A673 (cell line): Measurements from ENCODE around the gene CCDC88C. TPM values are rescaled to one million over a fixed set of nuclear protein-coding genes. Genes with fewer than 3 reads are reported as not detected.

Experiments
- BruUV-seq: library from RNA; stranded (reverse); fragments of 400-500 nt; replicated peaks from 2 replicates; lab custom pipeline; 2021; lab: Mats Ljungman, UMichigan
- CTCF ChIA-PET: fragments of 300-600 bp; sonication (Branson Sonifier 250); formaldehyde crosslinking; loops from one replicate; lab custom pipeline; 2022; ENCODE audit warnings: antibody characterized with exemption; lab: Charles Lee
- POLR2A ChIA-PET: fragments of 300-600 bp; sonication (Branson Sonifier 250); formaldehyde crosslinking; loops from one replicate; lab custom pipeline; 2022; ENCODE audit warnings: antibody characterized with exemption; ENCODE audit not compliant: low non-redundant PET; lab: Charles Lee
- DNase-seq: peaks from one replicate; pipeline ENCODE4 v3.0.0-alpha.2; 2015; ENCODE audit warnings: low spot score
- H3K27ac ChIP-seq: fragments of 200-600 bp; sonication (generic); 2 replicates; pipeline ENCODE4 v1.5.1; 2016; ENCODE audit warnings: mixed run types, low read depth, mild to moderate bottlenecking, mixed read lengths, antibody characterized with exemption, low read length; ENCODE audit not compliant: poor library complexity, severe bottlenecking
- H3K27me3 ChIP-seq: fragments of 200-600 bp; sonication (generic); replicated peaks from 2 replicates; pipeline ENCODE4 v1.6.1; 2017; ENCODE audit warnings: mixed run types, low read depth, mild to moderate bottlenecking, mixed read lengths, antibody characterized with exemption, low read length; ENCODE audit not compliant: insufficient read depth, poor library complexity
- H3K36me3 ChIP-seq: fragments of 200-600 bp; sonication (generic); 2 replicates; pipeline ENCODE4 v1.6.1; 2016; ENCODE audit warnings: mixed run types, mild to moderate bottlenecking, mixed read lengths, antibody characterized with exemption, low read length; ENCODE audit not compliant: insufficient read depth, poor library complexity, severe bottlenecking
- H3K4me1 ChIP-seq: fragments of 200-600 bp; sonication (generic); 2 replicates; pipeline ENCODE4 v1.6.1; 2017; ENCODE audit warnings: mixed run types, mild to moderate bottlenecking, mixed read lengths, antibody characterized with exemption, low read length; ENCODE audit not compliant: insufficient read depth, poor library complexity, severe bottlenecking
- H3K4me3 ChIP-seq: fragments of 200-600 bp; sonication (generic); 2 replicates; pipeline ENCODE4 v1.5.1; 2016; ENCODE audit warnings: low read depth, mixed run types, mild to moderate bottlenecking, mixed read lengths, low read length; ENCODE audit not compliant: poor library complexity, severe bottlenecking
- H3K9me3 ChIP-seq: fragments of 200-600 bp; sonication (generic); 2 replicates; pipeline ENCODE4 v1.6.1; 2016; ENCODE audit warnings: mixed run types, low read depth, mild to moderate bottlenecking, mixed read lengths, antibody characterized with exemption, low read length; ENCODE audit not compliant: poor library complexity, severe bottlenecking
- EZH2 ChIP-seq: fragments of 200-600 bp; sonication (generic); IDR thresholded peaks from 2 replicates; pipeline ENCODE4 v1.6.1; 2017; ENCODE audit warnings: borderline replicate concordance, low read depth, mild to moderate bottlenecking, mixed read lengths, antibody characterized with exemption, low read length; ENCODE audit not compliant: poor library complexity, severe bottlenecking
- intact Hi-C: fragments of 100-400 bp; cut with micrococcal nuclease; formaldehyde crosslinking; loops from one replicate; pipeline ENCODE4 v1.10.0; 2022; ENCODE audit not compliant: unreplicated experiment
- total RNA-seq: library from RNA; stranded (reverse); gene quantifications from 2 replicates; pipeline ENCODE4 v1.2.3, GENCODE V29; 2021
- TF ChIP-seq, protein P1 (sequence below): fragments of 300-800, 200-600 bp; sonication (generic); conservative IDR thresholded peaks from 2 replicates; pipeline ENCODE4 v1.5.1; 2017; ENCODE audit warnings: low read depth, mild to moderate bottlenecking, antibody characterized with exemption, low read length, moderate library complexity, mixed read lengths

CCDC88C gene
- total RNA-seq, 1 experiment from 2014 or later: 49.1 TPM

DNA sequence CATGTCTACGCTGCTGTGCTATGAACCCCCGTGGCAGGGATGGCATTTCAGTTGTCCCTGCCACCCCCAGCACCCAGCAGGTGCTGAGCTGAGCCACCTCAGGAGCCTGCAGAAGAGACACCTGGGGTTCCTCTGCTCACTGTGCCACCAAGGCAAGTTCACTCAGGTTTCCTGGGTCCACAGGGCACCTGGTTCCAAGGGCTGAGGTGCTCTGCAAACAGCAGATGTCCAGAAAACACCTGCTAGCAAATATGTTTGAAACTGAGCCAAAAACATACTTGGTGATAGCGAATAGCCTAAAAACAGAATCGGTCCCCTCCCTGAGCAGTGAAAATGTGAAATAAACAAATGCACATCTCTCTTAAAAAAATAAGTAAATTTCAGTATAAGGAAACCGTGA is 137.5 kb downstream of the CCDC88C start:
- Histone ChIP-seq H3K36me3 (peaks cover 49% of the 10 kb centered on the region), H3K9me3 (peaks cover 8% of the 10 kb centered on the region), H3K27me3 (no peaks in the 10 kb centered on the region), H3K4me1 (peaks cover 21% of the 10 kb centered on the region), H3K4me3 (no peak overlapping the region), H3K27ac (no peak overlapping the region)
- BruUV-seq: no TSS peak
- no peak for DNase-seq
- CTCF ChIA-PET: no interaction called here
- TF ChIP-seq EZH2: no peak
- TF ChIP-seq, protein P1, sequence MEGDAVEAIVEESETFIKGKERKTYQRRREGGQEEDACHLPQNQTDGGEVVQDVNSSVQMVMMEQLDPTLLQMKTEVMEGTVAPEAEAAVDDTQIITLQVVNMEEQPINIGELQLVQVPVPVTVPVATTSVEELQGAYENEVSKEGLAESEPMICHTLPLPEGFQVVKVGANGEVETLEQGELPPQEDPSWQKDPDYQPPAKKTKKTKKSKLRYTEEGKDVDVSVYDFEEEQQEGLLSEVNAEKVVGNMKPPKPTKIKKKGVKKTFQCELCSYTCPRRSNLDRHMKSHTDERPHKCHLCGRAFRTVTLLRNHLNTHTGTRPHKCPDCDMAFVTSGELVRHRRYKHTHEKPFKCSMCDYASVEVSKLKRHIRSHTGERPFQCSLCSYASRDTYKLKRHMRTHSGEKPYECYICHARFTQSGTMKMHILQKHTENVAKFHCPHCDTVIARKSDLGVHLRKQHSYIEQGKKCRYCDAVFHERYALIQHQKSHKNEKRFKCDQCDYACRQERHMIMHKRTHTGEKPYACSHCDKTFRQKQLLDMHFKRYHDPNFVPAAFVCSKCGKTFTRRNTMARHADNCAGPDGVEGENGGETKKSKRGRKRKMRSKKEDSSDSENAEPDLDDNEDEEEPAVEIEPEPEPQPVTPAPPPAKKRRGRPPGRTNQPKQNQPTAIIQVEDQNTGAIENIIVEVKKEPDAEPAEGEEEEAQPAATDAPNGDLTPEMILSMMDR: no peak
- intact Hi-C loops: no loop called here
- POLR2A ChIA-PET: no interaction called here

DNA sequence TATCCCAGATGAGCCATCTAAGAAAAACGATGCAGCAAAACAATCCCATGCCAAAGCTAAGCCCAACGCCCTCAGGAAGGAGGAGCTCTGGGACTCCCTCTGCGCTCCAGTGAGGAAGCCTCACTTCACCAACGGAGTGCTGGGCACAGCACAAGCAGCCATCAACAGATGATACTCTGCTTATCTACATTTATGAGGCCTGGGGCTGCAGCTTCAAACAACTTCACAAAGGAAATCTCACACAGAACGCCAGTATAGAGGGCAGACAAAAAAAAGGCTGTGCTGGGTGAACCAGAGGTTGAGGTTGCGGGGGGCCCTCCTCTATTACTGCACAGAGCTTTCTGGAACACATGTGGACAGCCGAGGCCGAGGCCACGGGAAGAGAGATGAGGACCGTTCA is 138.3 kb downstream of the CCDC88C start:
- Histone ChIP-seq H3K36me3 (peaks cover 49% of the 10 kb centered on the region), H3K27ac (no peak overlapping the region), H3K9me3 (peaks cover 8% of the 10 kb centered on the region), H3K4me1 (peaks cover 13% of the 10 kb centered on the region), H3K4me3 (no peak overlapping the region), H3K27me3 (no peaks in the 10 kb centered on the region)
- intact Hi-C loops: no loop called here
- DNase-seq: no peak
- POLR2A ChIA-PET: no interaction called here
- CTCF ChIA-PET: no interaction called here
- no peak for TF ChIP-seq EZH2
- TF ChIP-seq, protein P1: no peak
- no TSS peak for BruUV-seq

DNA sequence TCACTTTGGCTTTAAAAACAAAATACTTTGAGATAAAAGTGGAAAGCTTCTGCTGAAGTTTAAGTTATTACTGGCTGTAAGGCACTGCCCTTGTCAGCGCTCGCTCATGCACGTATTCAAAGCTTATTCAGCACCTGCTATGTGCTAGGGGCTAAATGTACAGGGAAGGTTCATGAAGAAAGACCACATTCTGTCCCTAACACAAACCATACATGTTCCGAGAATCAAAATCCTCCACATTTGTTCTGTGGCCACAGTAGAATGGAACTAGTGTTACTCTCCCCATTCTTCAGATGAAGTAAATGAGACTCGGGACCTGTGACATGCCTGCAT is 139.3 kb downstream of the CCDC88C start:
- Histone ChIP-seq H3K36me3 (peaks cover 48% of the 10 kb centered on the region), H3K27ac (no peak overlapping the region), H3K4me1 (peaks cover 4% of the 10 kb centered on the region), H3K27me3 (no peaks in the 10 kb centered on the region), H3K4me3 (no peak overlapping the region), H3K9me3 (peaks cover 8% of the 10 kb centered on the region)
- DNase-seq: no peak
- CTCF ChIA-PET: no interaction called here
- POLR2A ChIA-PET: no interaction called here
- no peak for TF ChIP-seq EZH2
- TF ChIP-seq, protein P1: no peak
- no TSS peak for BruUV-seq
- intact Hi-C loops: no loop called here
